HEK293T (cell line): Measurements from ENCODE around the gene LPIN3.

Experiments used
- ELF4 ChIP-seq: fragments of 450-650 bp; IDR thresholded peaks from 2 replicates; pipeline ENCODE4 v1.6.1; 2017; ENCODE audit warnings: antibody characterized with exemption
- FOXK2 ChIP-seq: fragments of 450-650 bp; IDR thresholded peaks from 2 replicates; pipeline ENCODE4 v1.6.1; 2016; ENCODE audit warnings: mild to moderate bottlenecking
- HDGF ChIP-seq: fragments of 450-650 bp; IDR thresholded peaks from 2 replicates; pipeline ENCODE4 v1.6.1; 2017; ENCODE audit warnings: antibody characterized with exemption, borderline replicate concordance

DNA sequence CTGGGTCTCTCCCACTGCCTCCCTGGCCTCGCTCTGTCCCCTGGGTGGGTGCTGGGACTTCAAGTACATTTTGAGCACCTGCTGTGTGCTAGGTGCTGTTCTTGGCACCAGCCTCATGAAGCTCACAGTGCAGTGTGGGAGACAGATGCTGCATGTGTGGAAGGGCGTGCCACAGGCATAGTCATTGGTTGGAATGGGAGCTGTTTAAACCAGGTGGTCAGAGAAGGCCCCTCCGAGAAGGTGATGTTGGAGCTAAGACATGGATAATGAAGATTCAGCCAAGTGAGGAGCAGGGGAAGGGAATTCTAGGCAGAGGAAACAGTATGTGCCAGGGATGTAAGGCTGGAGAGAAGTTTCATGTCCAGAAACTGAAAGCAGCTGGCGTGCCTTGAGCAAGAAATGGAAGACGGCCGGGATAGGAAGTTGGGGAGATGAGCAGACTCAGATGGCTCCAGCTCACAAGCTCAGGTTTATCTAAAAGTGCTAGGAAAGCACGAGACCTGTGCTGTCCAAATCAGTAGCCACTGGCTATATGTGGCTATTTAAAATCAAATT lies 9.9 kb downstream of the LPIN3 start:
- TF ChIP-seq ELF4: no peak
- no peak for TF ChIP-seq HDGF
- no peak for TF ChIP-seq FOXK2
